Brain microvascular endothelial cell (primary cell): ENCODE data around the gene DLG2.

Experiments
- DNase-seq: peaks from one replicate; pipeline ENCODE4 v3.0.0-alpha.2; 2020
- H3K27ac ChIP-seq: fragments of 250-450 bp; sonication (Bioruptor Pico); 2 replicates; pipeline ENCODE4 v1.5.1; 2020; ENCODE audit warnings: mild to moderate bottlenecking, moderate library complexity
- H3K27me3 ChIP-seq: fragments of 250-450 bp; sonication (Bioruptor Pico); replicated peaks from 2 replicates; pipeline ENCODE4 v1.5.1; 2020; ENCODE audit warnings: mild to moderate bottlenecking
- H3K36me3 ChIP-seq: fragments of 250-450 bp; sonication (Bioruptor Pico); replicated peaks from 2 replicates; pipeline ENCODE4 v1.5.1; 2020; ENCODE audit warnings: mild to moderate bottlenecking
- H3K4me3 ChIP-seq: 2 replicates; pipeline ENCODE4 v1.5.1; 2011; ENCODE audit warnings: low read depth, mild to moderate bottlenecking, control low read depth, low read length, moderate library complexity
- in situ Hi-C: cut with HindIII; loops from 2 replicates; pipeline ENCODE4 v1.10.0; 2017; ENCODE audit warnings: low sequenced_read_pairs, low pct_ligation_motif_present
- TF ChIP-seq, protein P1 (sequence below): IDR thresholded peaks from 2 replicates; pipeline ENCODE4 v1.5.1; 2011; ENCODE audit warnings: low read depth, mild to moderate bottlenecking, moderate library complexity, low read length, control low read depth, inconsistent platforms; ENCODE audit errors: missing control alignments

The DLG2 gene

GRCh38 chr11:85180528-85180927, 446.6 kb downstream of the DLG2 start:
- H3K36me3 ChIP-seq, result no peaks in the 10 kb centered on the region
- H3K4me3 ChIP-seq, result no peak overlapping the region
- no peak for DNase-seq
- H3K27me3 ChIP-seq, result no peaks in the 10 kb centered on the region
- in situ Hi-C loops, result no loop called here
- H3K27ac ChIP-seq, result no peak overlapping the region
- TF ChIP-seq, protein P1, sequence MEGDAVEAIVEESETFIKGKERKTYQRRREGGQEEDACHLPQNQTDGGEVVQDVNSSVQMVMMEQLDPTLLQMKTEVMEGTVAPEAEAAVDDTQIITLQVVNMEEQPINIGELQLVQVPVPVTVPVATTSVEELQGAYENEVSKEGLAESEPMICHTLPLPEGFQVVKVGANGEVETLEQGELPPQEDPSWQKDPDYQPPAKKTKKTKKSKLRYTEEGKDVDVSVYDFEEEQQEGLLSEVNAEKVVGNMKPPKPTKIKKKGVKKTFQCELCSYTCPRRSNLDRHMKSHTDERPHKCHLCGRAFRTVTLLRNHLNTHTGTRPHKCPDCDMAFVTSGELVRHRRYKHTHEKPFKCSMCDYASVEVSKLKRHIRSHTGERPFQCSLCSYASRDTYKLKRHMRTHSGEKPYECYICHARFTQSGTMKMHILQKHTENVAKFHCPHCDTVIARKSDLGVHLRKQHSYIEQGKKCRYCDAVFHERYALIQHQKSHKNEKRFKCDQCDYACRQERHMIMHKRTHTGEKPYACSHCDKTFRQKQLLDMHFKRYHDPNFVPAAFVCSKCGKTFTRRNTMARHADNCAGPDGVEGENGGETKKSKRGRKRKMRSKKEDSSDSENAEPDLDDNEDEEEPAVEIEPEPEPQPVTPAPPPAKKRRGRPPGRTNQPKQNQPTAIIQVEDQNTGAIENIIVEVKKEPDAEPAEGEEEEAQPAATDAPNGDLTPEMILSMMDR, result no peak

GRCh38 chr11:85171648-85172257, 455.4 kb downstream of the DLG2 start:
- Histone ChIP-seq H3K4me3 (no peak overlapping the region), H3K27ac (no peak overlapping the region), H3K27me3 (no peaks in the 10 kb centered on the region), H3K36me3 (no peaks in the 10 kb centered on the region)
- in situ Hi-C loops, result no loop called here
- TF ChIP-seq, protein P1, result no peak
- no peak for DNase-seq

GRCh38 chr11:85170184-85170583, 457.0 kb downstream of the DLG2 start:
- no peaks in the 10 kb centered on the region for H3K36me3 ChIP-seq
- DNase-seq, result peak; percentile 33
- no peak overlapping the region for H3K4me3 ChIP-seq
- TF ChIP-seq, protein P1, result no peak
- no peaks in the 10 kb centered on the region for H3K27me3 ChIP-seq
- no peak overlapping the region for H3K27ac ChIP-seq
- in situ Hi-C loops, result no loop called here

GRCh38 chr11:85167471-85167870, 459.7 kb downstream of the DLG2 start:
- TF ChIP-seq, protein P1, result no peak
- in situ Hi-C loops, result no loop called here
- Histone ChIP-seq H3K4me3 (no peak overlapping the region), H3K36me3 (no peaks in the 10 kb centered on the region), H3K27me3 (no peaks in the 10 kb centered on the region), H3K27ac (no peak overlapping the region)
- DNase-seq, result no peak

DNA sequence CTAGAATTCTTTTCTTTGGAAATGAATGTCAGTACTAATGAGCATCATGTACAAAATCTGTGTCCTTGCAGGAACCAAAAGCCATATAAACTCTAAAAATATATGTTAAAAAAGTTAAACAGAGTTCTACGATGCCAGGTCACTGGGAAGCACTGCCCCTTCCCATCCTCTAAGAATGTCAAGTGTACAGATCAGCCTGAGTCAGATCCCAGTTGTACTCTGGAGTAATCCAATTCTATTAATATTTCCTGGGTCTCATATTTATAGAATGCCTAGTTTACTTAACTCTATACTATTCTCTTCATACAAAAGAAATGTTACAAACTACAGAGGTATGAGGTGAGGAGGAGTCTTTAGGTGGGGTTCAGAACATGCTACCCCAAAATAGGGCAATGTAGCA, 460.1 kb downstream of the DLG2 start:
- Histone ChIP-seq H3K27ac (no peak overlapping the region), H3K27me3 (no peaks in the 10 kb centered on the region), H3K4me3 (no peak overlapping the region), H3K36me3 (no peaks in the 10 kb centered on the region)
- in situ Hi-C loops, result no loop called here
- TF ChIP-seq, protein P1, result no peak
- DNase-seq, result no peak

- DNase-seq, result no peak
- TF ChIP-seq, protein P1, result no peak
- Histone ChIP-seq H3K4me3 (no peak overlapping the region), H3K27ac (no peak overlapping the region), H3K36me3 (no peaks in the 10 kb centered on the region), H3K27me3 (no peaks in the 10 kb centered on the region)
- in situ Hi-C loops, result no loop called here
Measured at GRCh38 chr11:85165819-85166218, 461.3 kb downstream of the DLG2 start.
